Thymus (tissue), 11 donors: ENCODE results near the gene CSF3. TPM values are rescaled to one million over a fixed set of nuclear protein-coding genes. Genes with fewer than 3 reads are reported as not detected.

ENCODE experiments used
- DNase-seq, 9 donors: peaks; one replicate each; pipeline ENCODE4 v3.0.0-alpha.2; 2013; ENCODE audit warnings: low spot score in 9 of 9, low read depth in 6 of 9, missing footprints in 1 of 9
- H3K27ac ChIP-seq, 2 donors: one replicate each; pipeline ENCODE4 v1.5.1; 2013; ENCODE audit warnings: control low read depth in 1 of 2, low read depth in 1 of 2, low read length in 1 of 2, mild to moderate bottlenecking in 1 of 2, moderate library complexity in 1 of 2
- H3K27me3 ChIP-seq, 2 donors: one replicate each; pipeline ENCODE4 v1.5.1; 2013; ENCODE audit warnings: low read length in 1 of 2; ENCODE audit not compliant: control insufficient read depth in 2 of 2, insufficient read depth in 1 of 2
- H3K36me3 ChIP-seq, 2 donors: one replicate each; pipeline ENCODE4 v1.5.1; 2013; ENCODE audit warnings: low read length in 1 of 2, mild to moderate bottlenecking in 1 of 2, moderate library complexity in 1 of 2; ENCODE audit not compliant: control insufficient read depth in 2 of 2, insufficient read depth in 2 of 2
- H3K4me1 ChIP-seq, 2 donors: one replicate each; pipeline ENCODE4 v1.5.1; 2013; ENCODE audit warnings: low read length in 2 of 2; ENCODE audit not compliant: control insufficient read depth in 2 of 2, insufficient read depth in 2 of 2
- H3K4me3 ChIP-seq, 2 donors: one replicate each; pipeline ENCODE4 v1.5.1; 2013; ENCODE audit warnings: low read length in 2 of 2, control low read depth in 1 of 2, mild to moderate bottlenecking in 1 of 2
- H3K9me3 ChIP-seq, 2 donors: one replicate each; pipeline ENCODE4 v1.5.1; 2013; ENCODE audit warnings: low read length in 1 of 2, mild to moderate bottlenecking in 1 of 2; ENCODE audit not compliant: control insufficient read depth in 2 of 2, insufficient read depth in 1 of 2
- WGBS: extraction: QIAGEN DNeasy Blood & Tissue Kit; methylation state at CpG from one replicate; pipeline ENCODE4 v1.1.7; 2013; 5-methylcytosine and 5-hydroxymethylcytosine counted together
- polyA plus RNA-seq: library from polyadenylated mRNA; stranded (reverse); fragments of 200-250 nt; gene quantifications from one replicate; pipeline ENCODE4 v1.2.3, GENCODE V29; 2013
- total RNA-seq: library from RNA; stranded (reverse); fragments of 120-200 nt; gene quantifications from one replicate; pipeline ENCODE4 v1.2.4, GENCODE V29; 2013
- donor health status: healthy.

Gene CSF3
- total and polyA plus RNA-seq, 2 donors, result 0.09 to 1.3 TPM

- Histone ChIP-seq H3K4me3 (no peak overlapping the region), H3K9me3 (no peaks in the 10 kb centered on the region), H3K27me3 (peaks cover 0 to 17% of the 10 kb centered on the region in 2 donors), H3K36me3 (no peaks in the 10 kb centered on the region), H3K4me1 (peaks cover under 1 to 7% of the 10 kb centered on the region in 2 donors), H3K27ac (no peak overlapping the region)
- no peak for DNase-seq
- 87% methylated on average over 5 of the region's 5 CpGs for WGBS
Measured at GRCh38 chr17:39974433-39974832, 40.8 kb upstream of the CSF3 start.

GRCh38 chr17:39975801-39976200 is 39.4 kb upstream of the CSF3 start:
- H3K27me3 ChIP-seq, result peaks cover 0 to 8% of the 10 kb centered on the region in 2 donors
- H3K27ac ChIP-seq, result no peak overlapping the region
- 90% methylated on average over 4 of the region's 4 CpGs for WGBS
- H3K36me3 ChIP-seq, result no peaks in the 10 kb centered on the region
- no peak for DNase-seq
- peaks cover 5 to 12% of the 10 kb centered on the region in 2 donors for H3K4me1 ChIP-seq
- H3K4me3 ChIP-seq, result no peak overlapping the region
- no peaks in the 10 kb centered on the region for H3K9me3 ChIP-seq

DNA sequence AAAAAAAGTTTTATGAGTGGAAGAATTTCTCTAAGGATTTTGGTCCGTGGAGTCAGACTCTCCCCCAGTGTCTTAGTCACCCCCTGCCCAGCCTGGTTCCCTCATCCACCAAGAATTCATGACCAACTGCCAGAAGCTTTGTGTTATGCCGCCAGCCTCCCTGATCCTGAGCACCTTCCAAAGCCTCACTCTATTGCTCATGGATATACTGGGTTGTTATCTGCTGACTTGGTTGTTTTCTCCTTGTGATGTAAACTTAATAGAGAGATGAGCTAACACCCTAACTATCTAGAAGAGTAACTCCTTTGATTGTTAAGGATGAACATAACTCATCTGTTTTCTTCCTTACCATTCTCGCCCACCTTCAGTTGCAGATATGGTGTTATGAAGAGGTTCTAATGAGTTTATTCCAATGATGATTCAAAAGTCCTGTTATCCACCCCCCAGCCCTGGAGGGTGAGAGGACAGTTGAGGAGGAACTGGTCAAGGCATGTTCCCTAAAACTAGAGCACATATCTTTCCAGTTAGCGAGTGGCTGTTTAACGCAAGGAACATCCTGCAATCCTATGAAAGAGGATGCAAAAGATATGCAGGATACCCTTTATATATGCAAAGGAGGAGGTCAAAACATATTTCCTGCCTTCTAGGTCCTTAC is 36.1 kb upstream of the CSF3 start:
- 92% methylated on average over 5 of the region's 5 CpGs for WGBS
- no peaks in the 10 kb centered on the region for H3K27me3 ChIP-seq
- no peak overlapping the region for H3K4me3 ChIP-seq
- H3K9me3 ChIP-seq, result no peaks in the 10 kb centered on the region
- peaks cover 14 to 17% of the 10 kb centered on the region in 2 donors for H3K4me1 ChIP-seq
- peak overlapping the region in 1 of 2 donors; percentile 68 for H3K27ac ChIP-seq
- DNase-seq, result no peak
- peaks cover 2% of the 10 kb centered on the region in 2 donors for H3K36me3 ChIP-seq

GRCh38 chr17:39979893-39980350 is 35.3 kb upstream of the CSF3 start:
- WGBS, result under 1% methylated on average over 10 of the region's 10 CpGs
- Histone ChIP-seq H3K4me1 (peaks cover 14 to 17% of the 10 kb centered on the region in 2 donors), H3K27ac (peak overlapping the region; percentile 68 to 80), H3K36me3 (peaks cover 9% of the 10 kb centered on the region in 2 donors), H3K9me3 (no peaks in the 10 kb centered on the region), H3K4me3 (peak overlapping the region; percentile 55 to 56), H3K27me3 (no peaks in the 10 kb centered on the region)
- DNase-seq, result peak in 3 of 9 donors; percentile 31 to 75 (median 38)

- H3K36me3 ChIP-seq, result peaks cover 16% of the 10 kb centered on the region in 2 donors
- under 1% methylated on average over 84 of the region's 84 CpGs for WGBS
- peaks cover 14 to 17% of the 10 kb centered on the region in 2 donors for H3K4me1 ChIP-seq
- peak within 1 kb of the TSS; percentile 85 to 94 for H3K27ac ChIP-seq
- no peaks in the 10 kb centered on the region for H3K27me3 ChIP-seq
- DNase-seq, result peak; percentile 99 to 100 (median 100)
- no peaks in the 10 kb centered on the region for H3K9me3 ChIP-seq
- H3K4me3 ChIP-seq, result peak within 1 kb of the TSS; percentile 93 to 97
Measured at GRCh38 chr17:39980351-39981206, 34.7 kb upstream of the CSF3 start, which contains the start of gene PSMD3. TSS of gene PSMD3 (plus strand) at chr17:39980807. CDS start at chr17:39980971, 164 bp downstream.

DNA sequence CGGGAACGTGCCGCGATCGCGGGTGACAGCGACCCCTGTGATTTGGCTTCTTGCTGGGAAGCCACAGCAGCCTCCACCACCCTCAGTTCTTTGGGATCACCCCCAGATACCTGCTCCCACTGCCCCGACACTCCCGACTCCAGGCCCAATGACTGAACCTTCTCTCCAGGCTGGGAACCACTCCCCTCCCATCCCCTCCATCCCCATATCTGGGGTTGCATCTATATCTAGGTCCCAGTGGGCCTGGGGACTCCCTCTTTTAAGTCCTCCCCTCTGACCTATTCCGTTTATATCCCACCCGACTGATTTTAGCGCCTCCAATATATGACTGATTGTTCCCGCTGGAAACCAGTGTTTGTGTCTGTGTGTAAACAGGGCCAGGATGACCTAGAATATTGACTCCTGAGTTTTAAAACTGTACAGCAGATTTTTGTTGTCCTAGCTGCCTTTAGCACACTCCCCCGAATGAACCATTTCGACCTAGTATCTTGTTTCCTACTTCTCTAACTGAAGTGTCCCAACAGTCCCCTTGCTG is 34.0 kb upstream of the CSF3 start:
- Histone ChIP-seq H3K27ac (peak overlapping the region; percentile 85 to 94), H3K4me1 (peaks cover 14 to 17% of the 10 kb centered on the region in 2 donors), H3K36me3 (peaks cover 23% of the 10 kb centered on the region in 2 donors), H3K4me3 (peak overlapping the region; percentile 93 to 97), H3K9me3 (no peaks in the 10 kb centered on the region), H3K27me3 (no peaks in the 10 kb centered on the region)
- DNase-seq, result peak in 4 of 9 donors; percentile 11 to 24 (median 16)
- WGBS, result 1% methylated on average over 15 of the region's 15 CpGs

GRCh38 chr17:39981766-39982375 is 33.4 kb upstream of the CSF3 start:
- DNase-seq, result peak in 1 of 9 donors; percentile 0
- Histone ChIP-seq H3K27me3 (no peaks in the 10 kb centered on the region), H3K36me3 (peaks cover 29% of the 10 kb centered on the region in 2 donors), H3K4me1 (peaks cover 14 to 17% of the 10 kb centered on the region in 2 donors), H3K9me3 (no peaks in the 10 kb centered on the region), H3K4me3 (peak overlapping the region; percentile 93 to 97), H3K27ac (peak overlapping the region in 1 of 2 donors; percentile 85)
- 25% methylated on average over 7 of the region's 7 CpGs for WGBS

DNA sequence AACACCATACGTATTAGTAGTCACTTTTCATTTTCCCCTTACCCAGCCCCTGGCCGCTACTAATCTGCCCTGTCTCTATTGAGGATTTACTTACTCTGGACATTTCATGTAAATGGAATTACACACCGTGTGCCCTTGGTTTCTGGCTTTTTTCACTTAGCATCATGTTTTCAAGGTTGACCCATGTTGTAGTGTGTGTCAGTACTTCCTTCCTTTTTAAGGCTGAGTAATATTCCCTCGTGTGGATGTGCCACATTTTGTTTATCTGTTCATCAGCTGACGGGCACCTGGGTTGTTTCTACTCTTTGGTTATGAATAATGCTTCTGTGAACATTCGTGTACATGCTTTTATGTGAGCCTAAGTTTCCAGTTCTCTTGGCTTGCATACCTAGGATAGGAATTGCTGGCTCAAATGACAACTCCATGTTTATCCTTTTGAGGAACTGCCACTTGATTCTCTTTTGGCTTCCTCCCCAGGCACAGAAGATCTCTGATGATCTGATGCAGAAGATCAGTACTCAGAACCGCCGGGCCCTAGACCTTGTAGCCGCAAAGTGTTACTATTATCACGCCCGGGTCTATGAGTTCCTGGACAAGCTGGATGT is 26.9 kb upstream of the CSF3 start:
- H3K36me3 ChIP-seq, result peaks cover 92 to 93% of the 10 kb centered on the region in 2 donors
- no peak overlapping the region for H3K4me3 ChIP-seq
- no peaks in the 10 kb centered on the region for H3K27me3 ChIP-seq
- no peaks in the 10 kb centered on the region for H3K4me1 ChIP-seq
- no peak for DNase-seq
- H3K27ac ChIP-seq, result no peak overlapping the region
- WGBS, result 96% methylated on average over 11 of the region's 11 CpGs
- no peaks in the 10 kb centered on the region for H3K9me3 ChIP-seq
